PFSK-1 (cell line): Measurements from ENCODE around the gene FOXP2.

Source experiments
- FOXP2 ChIP-seq: optimal IDR thresholded peaks from 2 replicates; pipeline ENCODE3; 2011; ENCODE audit warnings: borderline replicate concordance, control low read depth, inconsistent platforms; ENCODE audit not compliant: insufficient read depth; ENCODE audit errors: extremely low read length, extremely low read depth
- POLR2AphosphoS5 ChIP-seq: IDR thresholded peaks from 2 replicates; pipeline ENCODE4 v1.6.1; 2012; ENCODE audit warnings: low read depth, mild to moderate bottlenecking, control low read depth, low read length, moderate library complexity
- SIN3A ChIP-seq: IDR thresholded peaks from 2 replicates; pipeline ENCODE4 v1.6.1; 2012; ENCODE audit warnings: mild to moderate bottlenecking, low read length, moderate library complexity, borderline replicate concordance; ENCODE audit not compliant: insufficient read depth
- TAF1 ChIP-seq: IDR thresholded peaks from 2 replicates; pipeline ENCODE4 v1.6.1; 2012; ENCODE audit warnings: low read length, control low read depth, borderline replicate concordance; ENCODE audit not compliant: insufficient read depth
- TF ChIP-seq, protein P1 (sequence below), 2 experiments: IDR thresholded peaks; 2 replicates each; pipeline versions ENCODE4 v1.6.1 to v1.8.0; 2011 to 2012; ENCODE audit warnings: low read depth in 2 of 2, low read length in 2 of 2, control low read depth in 1 of 2, inconsistent platforms in 1 of 2, mild to moderate bottlenecking in 1 of 2, moderate library complexity in 1 of 2; ENCODE audit not compliant: insufficient read depth in 1 of 2

DNA sequence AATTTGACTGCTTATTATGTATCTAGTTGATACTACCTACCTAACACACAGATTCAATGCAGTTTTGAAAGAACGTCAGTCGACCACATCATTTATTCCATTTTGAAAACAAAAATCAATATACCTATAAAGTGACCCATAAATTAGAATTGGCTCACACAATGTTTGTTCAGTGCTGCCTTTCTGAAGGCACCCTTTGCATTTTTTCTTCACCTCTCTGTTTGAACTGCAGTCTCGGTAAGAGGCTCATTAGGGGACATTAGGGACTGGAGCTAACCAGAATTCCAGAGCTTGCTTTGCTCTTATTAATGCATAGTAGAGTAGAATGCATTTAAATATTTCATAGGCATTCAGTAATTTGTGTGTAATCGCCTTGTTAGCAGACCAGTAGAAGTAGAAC is 234.1 kb downstream of the FOXP2 start:
- no peak for TF ChIP-seq POLR2AphosphoS5
- TF ChIP-seq SIN3A, result no peak
- TF ChIP-seq, protein P1, sequence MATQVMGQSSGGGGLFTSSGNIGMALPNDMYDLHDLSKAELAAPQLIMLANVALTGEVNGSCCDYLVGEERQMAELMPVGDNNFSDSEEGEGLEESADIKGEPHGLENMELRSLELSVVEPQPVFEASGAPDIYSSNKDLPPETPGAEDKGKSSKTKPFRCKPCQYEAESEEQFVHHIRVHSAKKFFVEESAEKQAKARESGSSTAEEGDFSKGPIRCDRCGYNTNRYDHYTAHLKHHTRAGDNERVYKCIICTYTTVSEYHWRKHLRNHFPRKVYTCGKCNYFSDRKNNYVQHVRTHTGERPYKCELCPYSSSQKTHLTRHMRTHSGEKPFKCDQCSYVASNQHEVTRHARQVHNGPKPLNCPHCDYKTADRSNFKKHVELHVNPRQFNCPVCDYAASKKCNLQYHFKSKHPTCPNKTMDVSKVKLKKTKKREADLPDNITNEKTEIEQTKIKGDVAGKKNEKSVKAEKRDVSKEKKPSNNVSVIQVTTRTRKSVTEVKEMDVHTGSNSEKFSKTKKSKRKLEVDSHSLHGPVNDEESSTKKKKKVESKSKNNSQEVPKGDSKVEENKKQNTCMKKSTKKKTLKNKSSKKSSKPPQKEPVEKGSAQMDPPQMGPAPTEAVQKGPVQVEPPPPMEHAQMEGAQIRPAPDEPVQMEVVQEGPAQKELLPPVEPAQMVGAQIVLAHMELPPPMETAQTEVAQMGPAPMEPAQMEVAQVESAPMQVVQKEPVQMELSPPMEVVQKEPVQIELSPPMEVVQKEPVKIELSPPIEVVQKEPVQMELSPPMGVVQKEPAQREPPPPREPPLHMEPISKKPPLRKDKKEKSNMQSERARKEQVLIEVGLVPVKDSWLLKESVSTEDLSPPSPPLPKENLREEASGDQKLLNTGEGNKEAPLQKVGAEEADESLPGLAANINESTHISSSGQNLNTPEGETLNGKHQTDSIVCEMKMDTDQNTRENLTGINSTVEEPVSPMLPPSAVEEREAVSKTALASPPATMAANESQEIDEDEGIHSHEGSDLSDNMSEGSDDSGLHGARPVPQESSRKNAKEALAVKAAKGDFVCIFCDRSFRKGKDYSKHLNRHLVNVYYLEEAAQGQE (IDR thresholded peaks at IDR 0.05; ENCODE audit: insufficient read depth in 1 of 2, low read depth in 2 of 2, low read length in 2 of 2), result no peak
- TF ChIP-seq TAF1, result no peak
- no peak for TF ChIP-seq FOXP2
